Duodenal mucosa (tissue), 2 donors: ENCODE data around the gene ANKHD1.

Source experiments
- H3K27ac ChIP-seq: one replicate; pipeline ENCODE4 v1.7.0; 2013; ENCODE audit warnings: low read depth, low read length
- H3K27me3 ChIP-seq, 2 donors: one replicate each; pipeline ENCODE4 v1.7.0; 2013; ENCODE audit warnings: low read length in 2 of 2, control low read depth in 1 of 2; ENCODE audit not compliant: insufficient read depth in 2 of 2, control insufficient read depth in 1 of 2
- H3K36me3 ChIP-seq, 2 donors: one replicate each; pipeline ENCODE4 v1.7.0; 2013; ENCODE audit warnings: low read length in 2 of 2, control low read depth in 1 of 2; ENCODE audit not compliant: insufficient read depth in 2 of 2, control insufficient read depth in 1 of 2
- H3K4me1 ChIP-seq, 2 donors: one replicate each; pipeline ENCODE4 v1.7.0; 2013; ENCODE audit warnings: low read length in 2 of 2, control low read depth in 1 of 2; ENCODE audit not compliant: insufficient read depth in 2 of 2, control insufficient read depth in 1 of 2
- H3K4me3 ChIP-seq, 2 donors: one replicate each; pipeline ENCODE4 v1.7.0; 2013; ENCODE audit warnings: low read length in 2 of 2, low read depth in 1 of 2
- H3K9ac ChIP-seq, 2 donors: one replicate each; pipeline ENCODE4 v1.7.0; 2013; ENCODE audit warnings: low read length in 2 of 2, low read depth in 1 of 2
- H3K9me3 ChIP-seq, 2 donors: one replicate each; pipeline ENCODE4 v1.7.0; 2013; ENCODE audit warnings: low read length in 2 of 2, control low read depth in 1 of 2; ENCODE audit not compliant: control insufficient read depth in 1 of 2

The ANKHD1 gene

DNA sequence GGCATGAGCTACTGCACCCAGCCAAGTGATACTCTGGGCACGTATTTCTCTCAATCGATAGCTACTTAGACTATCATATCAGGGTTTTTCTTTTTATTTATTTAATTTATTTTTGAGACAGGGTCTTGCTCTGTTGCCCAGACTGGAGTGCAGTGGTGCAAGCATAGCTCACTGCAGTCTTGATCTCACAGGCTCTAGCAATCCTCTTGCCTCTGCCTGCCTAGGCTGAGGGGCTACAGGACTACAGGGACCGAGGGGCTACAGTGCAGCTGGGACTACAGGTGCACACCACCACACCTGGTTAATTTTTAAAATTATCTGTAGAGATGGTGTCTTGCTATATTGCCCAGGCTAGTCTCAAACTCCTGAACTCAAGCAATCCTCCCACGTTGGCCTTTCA lies 20.3 kb upstream of the ANKHD1 start:
- Histone ChIP-seq H3K27me3 (no peaks in the 10 kb centered on the region), H3K27ac (no peak overlapping the region), H3K9me3 (no peaks in the 10 kb centered on the region), H3K4me1 (peaks cover 8 to 12% of the 10 kb centered on the region in 2 donors), H3K36me3 (no peaks in the 10 kb centered on the region), H3K9ac (no peak overlapping the region), H3K4me3 (no peak overlapping the region)

GRCh38 chr5:140381972-140382371 lies 19.7 kb upstream of the ANKHD1 start:
- no peak overlapping the region for H3K27ac ChIP-seq
- peaks cover 8 to 12% of the 10 kb centered on the region in 2 donors for H3K4me1 ChIP-seq
- H3K9ac ChIP-seq = no peak overlapping the region
- no peaks in the 10 kb centered on the region for H3K9me3 ChIP-seq
- H3K36me3 ChIP-seq = no peaks in the 10 kb centered on the region
- H3K27me3 ChIP-seq = no peaks in the 10 kb centered on the region
- no peak overlapping the region for H3K4me3 ChIP-seq

- Histone ChIP-seq H3K27me3 (no peaks in the 10 kb centered on the region), H3K9ac (no peak overlapping the region), H3K4me3 (no peak overlapping the region), H3K36me3 (no peaks in the 10 kb centered on the region), H3K9me3 (no peaks in the 10 kb centered on the region), H3K27ac (no peak overlapping the region), H3K4me1 (peaks cover 8 to 12% of the 10 kb centered on the region in 2 donors)
Observed at GRCh38 chr5:140382866-140383265, 18.8 kb upstream of the ANKHD1 start.

GRCh38 chr5:140383300-140383699 lies 18.3 kb upstream of the ANKHD1 start:
- Histone ChIP-seq H3K36me3 (no peaks in the 10 kb centered on the region), H3K9me3 (no peaks in the 10 kb centered on the region), H3K9ac (no peak overlapping the region), H3K4me3 (no peak overlapping the region), H3K4me1 (peaks cover 8 to 12% of the 10 kb centered on the region in 2 donors), H3K27me3 (no peaks in the 10 kb centered on the region), H3K27ac (no peak overlapping the region)

GRCh38 chr5:140388052-140388451 lies 13.6 kb upstream of the ANKHD1 start:
- Histone ChIP-seq H3K27me3 (no peaks in the 10 kb centered on the region), H3K4me3 (no peak overlapping the region), H3K9ac (no peak overlapping the region), H3K27ac (no peak overlapping the region), H3K9me3 (no peaks in the 10 kb centered on the region), H3K4me1 (peaks cover 3% of the 10 kb centered on the region in 2 donors), H3K36me3 (no peaks in the 10 kb centered on the region)

GRCh38 chr5:140391312-140391711 lies 10.3 kb upstream of the ANKHD1 start:
- Histone ChIP-seq H3K9me3 (no peaks in the 10 kb centered on the region), H3K36me3 (no peaks in the 10 kb centered on the region), H3K27me3 (no peaks in the 10 kb centered on the region), H3K9ac (no peak overlapping the region), H3K4me1 (no peaks in the 10 kb centered on the region), H3K27ac (no peak overlapping the region), H3K4me3 (no peak overlapping the region)

GRCh38 chr5:140391732-140392131 lies 9.9 kb upstream of the ANKHD1 start:
- no peaks in the 10 kb centered on the region for H3K9me3 ChIP-seq
- no peaks in the 10 kb centered on the region for H3K27me3 ChIP-seq
- no peak overlapping the region for H3K9ac ChIP-seq
- no peaks in the 10 kb centered on the region for H3K36me3 ChIP-seq
- H3K4me3 ChIP-seq = no peak overlapping the region
- no peaks in the 10 kb centered on the region for H3K4me1 ChIP-seq
- no peak overlapping the region for H3K27ac ChIP-seq

DNA sequence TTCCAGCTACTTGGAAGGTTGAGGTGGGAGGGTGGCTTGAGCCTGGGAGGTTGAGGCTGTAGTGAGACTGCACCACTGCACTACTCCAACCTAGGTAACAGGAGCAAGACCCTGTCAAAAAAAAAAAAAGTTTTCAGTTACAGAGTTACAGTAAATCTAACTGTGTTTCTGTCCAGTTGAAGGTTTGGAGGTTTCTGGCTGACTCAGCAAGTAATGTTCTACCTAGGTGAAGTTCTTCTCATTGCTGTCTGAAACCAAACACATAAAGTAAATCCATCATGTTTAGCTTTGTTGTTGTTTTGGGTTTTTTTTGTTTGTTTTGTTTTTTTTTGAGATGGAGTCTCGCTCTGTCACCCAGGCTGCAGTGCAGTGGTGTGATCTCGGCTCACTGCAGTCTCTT lies 7.9 kb upstream of the ANKHD1 start:
- no peaks in the 10 kb centered on the region for H3K27me3 ChIP-seq
- no peaks in the 10 kb centered on the region for H3K9me3 ChIP-seq
- H3K4me1 ChIP-seq = no peaks in the 10 kb centered on the region
- H3K9ac ChIP-seq = no peak overlapping the region
- H3K36me3 ChIP-seq = no peaks in the 10 kb centered on the region
- H3K27ac ChIP-seq = no peak overlapping the region
- H3K4me3 ChIP-seq = no peak overlapping the region

DNA sequence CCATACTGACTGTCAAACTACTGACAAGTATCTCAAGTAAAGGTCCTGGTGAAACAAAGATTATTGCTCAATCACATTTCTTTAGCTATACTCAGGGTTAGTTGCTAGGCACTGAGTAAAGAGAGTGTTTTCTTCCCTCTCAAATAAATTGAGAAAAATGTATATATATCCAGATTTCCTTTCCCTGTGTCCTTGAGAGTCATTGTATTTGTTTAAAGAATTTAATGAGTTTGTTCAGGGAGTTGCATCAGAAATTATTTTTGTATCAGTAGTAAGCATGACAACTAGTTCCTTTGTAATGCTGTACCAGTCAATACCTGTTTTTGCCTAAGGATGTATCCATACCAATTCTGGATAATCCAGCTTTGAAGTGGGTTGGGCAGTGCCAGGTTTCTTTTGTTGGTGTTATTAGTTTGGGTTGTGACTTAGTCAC lies 3.2 kb upstream of the ANKHD1 start:
- Histone ChIP-seq H3K9me3 (no peaks in the 10 kb centered on the region), H3K4me3 (no peak overlapping the region), H3K36me3 (no peaks in the 10 kb centered on the region), H3K4me1 (peaks cover 0 to 12% of the 10 kb centered on the region in 2 donors), H3K27me3 (no peaks in the 10 kb centered on the region), H3K27ac (no peak overlapping the region), H3K9ac (no peak overlapping the region)

- Histone ChIP-seq H3K36me3 (no peaks in the 10 kb centered on the region), H3K27ac (peak overlapping the region; percentile 82), H3K27me3 (no peaks in the 10 kb centered on the region), H3K4me1 (peaks cover 14 to 29% of the 10 kb centered on the region in 2 donors), H3K9ac (peak overlapping the region; percentile 77 to 86), H3K4me3 (peak overlapping the region; percentile 83 to 86), H3K9me3 (no peaks in the 10 kb centered on the region)
Observed at GRCh38 chr5:140399979-140400729, 1.5 kb upstream of the ANKHD1 start.
